Measurements from ENCODE around the gene MED16. TPM values are rescaled to one million over a fixed set of nuclear protein-coding genes. Genes with fewer than 3 reads are reported as not detected.

MED16 gene
- total RNA-seq, 6 donors from 2014 or later = 33.5 to 110 (median 62.1) TPM

DNA sequence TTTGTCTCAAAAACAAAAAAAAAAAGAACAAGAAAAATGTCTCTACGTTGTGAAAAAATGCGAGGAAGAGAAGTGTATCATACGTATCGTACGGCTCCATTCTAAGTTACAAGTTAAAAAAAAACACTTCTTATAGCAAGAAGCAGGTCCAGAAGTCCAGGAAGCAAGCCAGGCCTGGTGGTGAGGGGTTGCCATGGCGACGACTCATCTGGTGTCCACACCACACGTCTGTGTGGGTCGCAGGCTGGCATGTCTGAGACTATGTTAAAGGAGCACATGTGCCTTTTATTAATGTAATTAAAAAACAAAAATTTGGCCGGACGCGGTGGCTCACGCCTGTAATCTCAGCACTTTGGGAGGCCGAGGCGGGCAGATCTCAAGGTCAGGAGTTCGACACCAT is 5.9 kb downstream of the MED16 start:
- Histone ChIP-seq H3K36me3 (peaks cover 10 to 84% (median 63%) of the 10 kb centered on the region in 4 donors), H3K9me3 (no peaks in the 10 kb centered on the region), H3K27me3 (no peaks in the 10 kb centered on the region), H3K4me1 (peaks cover 6 to 11% (median 9%) of the 10 kb centered on the region in 4 donors), H3K27ac (no peak overlapping the region), H3K4me3 (no peak overlapping the region)
- DNase-seq (no peak), ATAC-seq (ENCODE audit: low FRiP score in 2 of 2) (no peak)
- TF ChIP-seq EP300 (IDR thresholded peaks at IDR 0.05) = no peak
- TF ChIP-seq, protein P1, sequence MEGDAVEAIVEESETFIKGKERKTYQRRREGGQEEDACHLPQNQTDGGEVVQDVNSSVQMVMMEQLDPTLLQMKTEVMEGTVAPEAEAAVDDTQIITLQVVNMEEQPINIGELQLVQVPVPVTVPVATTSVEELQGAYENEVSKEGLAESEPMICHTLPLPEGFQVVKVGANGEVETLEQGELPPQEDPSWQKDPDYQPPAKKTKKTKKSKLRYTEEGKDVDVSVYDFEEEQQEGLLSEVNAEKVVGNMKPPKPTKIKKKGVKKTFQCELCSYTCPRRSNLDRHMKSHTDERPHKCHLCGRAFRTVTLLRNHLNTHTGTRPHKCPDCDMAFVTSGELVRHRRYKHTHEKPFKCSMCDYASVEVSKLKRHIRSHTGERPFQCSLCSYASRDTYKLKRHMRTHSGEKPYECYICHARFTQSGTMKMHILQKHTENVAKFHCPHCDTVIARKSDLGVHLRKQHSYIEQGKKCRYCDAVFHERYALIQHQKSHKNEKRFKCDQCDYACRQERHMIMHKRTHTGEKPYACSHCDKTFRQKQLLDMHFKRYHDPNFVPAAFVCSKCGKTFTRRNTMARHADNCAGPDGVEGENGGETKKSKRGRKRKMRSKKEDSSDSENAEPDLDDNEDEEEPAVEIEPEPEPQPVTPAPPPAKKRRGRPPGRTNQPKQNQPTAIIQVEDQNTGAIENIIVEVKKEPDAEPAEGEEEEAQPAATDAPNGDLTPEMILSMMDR (IDR thresholded peaks at IDR 0.05) = no peak
- TF ChIP-seq POLR2A (IDR thresholded peaks at IDR 0.05) = no peak
- no peak for TF ChIP-seq POLR2AphosphoS5 (IDR thresholded peaks at IDR 0.05)
- 84 to 92% methylated on average over 16 of the region's 16 CpGs for WGBS, 2 donors

DNA sequence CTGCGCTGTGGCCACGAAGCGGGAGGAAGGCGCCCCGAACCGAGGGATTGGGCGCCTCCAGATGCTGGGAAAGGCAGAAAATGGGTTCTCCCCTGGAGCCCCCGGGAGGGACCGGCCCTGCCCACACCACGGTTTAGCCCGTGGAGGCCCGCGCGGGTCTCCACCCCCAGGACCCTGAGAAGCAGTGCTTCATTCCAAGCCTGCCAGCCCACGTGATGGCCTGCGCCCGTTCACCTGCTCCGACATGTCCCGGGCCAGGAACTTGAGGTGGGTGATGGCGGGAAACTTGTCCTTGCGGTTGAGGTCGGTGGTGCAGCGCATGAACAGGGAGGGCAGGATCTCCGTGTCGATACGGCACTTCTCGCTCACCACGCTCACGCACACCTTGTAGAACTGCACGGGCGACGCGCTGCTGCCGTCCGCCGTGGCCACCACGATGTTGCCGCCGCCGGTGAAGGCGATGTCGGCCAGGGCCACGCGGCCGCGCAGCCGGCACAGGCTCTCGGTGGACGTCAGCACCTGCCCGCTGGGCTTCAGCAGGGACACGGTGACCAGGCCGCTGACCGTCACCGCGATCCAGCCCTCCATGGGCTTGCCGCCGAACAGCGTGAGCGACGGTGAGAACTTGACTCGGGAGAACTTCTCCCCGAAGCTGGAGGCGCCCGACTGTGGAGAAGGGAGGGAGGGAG is 7.3 kb downstream of the MED16 start:
- no peaks in the 10 kb centered on the region for H3K9me3 ChIP-seq
- H3K4me1 ChIP-seq = no peaks in the 10 kb centered on the region
- 97% methylated on average over 60 to 64 of the region's 64 CpGs for WGBS, 2 donors
- peak in 1 of 2 donors; percentile 74 for DNase-seq
- H3K4me3 ChIP-seq = no peak overlapping the region
- no peak for ATAC-seq (ENCODE audit: low FRiP score in 2 of 2)
- TF ChIP-seq, protein P1 (IDR thresholded peaks at IDR 0.05) = no peak
- TF ChIP-seq POLR2AphosphoS5 (IDR thresholded peaks at IDR 0.05) (no peak), POLR2A (IDR thresholded peaks at IDR 0.05) (no peak), EP300 (IDR thresholded peaks at IDR 0.05) (no peak)
- H3K36me3 ChIP-seq = peaks cover 15 to 95% (median 76%) of the 10 kb centered on the region in 4 donors
- no peak overlapping the region for H3K27ac ChIP-seq
- no peaks in the 10 kb centered on the region for H3K27me3 ChIP-seq

DNA sequence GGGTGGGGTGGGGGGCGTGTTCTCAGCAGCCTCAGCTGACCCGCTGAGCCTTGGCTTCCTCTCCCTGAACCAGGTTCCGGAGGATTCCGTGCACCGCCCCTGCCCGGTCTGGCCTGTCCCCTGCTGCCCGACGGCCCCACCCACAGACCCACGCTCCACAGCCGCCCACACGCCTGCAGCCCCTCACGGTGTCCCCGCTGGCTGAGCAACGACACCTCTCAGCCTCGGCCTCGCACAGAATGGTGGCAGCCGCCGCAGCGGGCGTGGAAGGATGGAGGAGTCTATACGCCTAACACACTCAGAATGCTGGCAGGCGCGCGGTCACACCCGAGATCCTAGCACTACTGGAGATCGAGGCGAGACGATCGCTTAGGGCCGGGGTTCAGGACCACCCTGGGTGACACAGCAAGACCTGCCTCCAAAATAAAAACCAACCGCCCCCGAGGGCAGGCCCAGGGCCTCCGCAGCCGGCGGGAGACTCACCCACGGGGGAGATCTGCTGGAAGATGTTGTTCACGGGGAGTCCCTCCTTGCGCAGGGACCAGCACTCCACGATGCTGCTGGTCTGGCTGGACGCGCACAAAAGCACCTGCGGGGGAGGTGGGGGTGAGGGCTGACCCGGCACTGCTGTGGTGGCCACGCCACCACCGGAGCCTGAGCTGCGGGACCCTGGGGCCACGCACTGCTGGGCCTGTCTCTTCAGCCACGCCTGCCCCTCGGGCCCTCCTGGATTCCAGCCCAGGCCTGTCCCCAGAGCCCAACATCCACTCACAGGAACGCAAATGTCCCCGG is 8.4 kb downstream of the MED16 start:
- peaks cover 15 to 96% (median 78%) of the 10 kb centered on the region in 4 donors for H3K36me3 ChIP-seq
- TF ChIP-seq, protein P1 (IDR thresholded peaks at IDR 0.05) = no peak
- no peak for TF ChIP-seq EP300 (IDR thresholded peaks at IDR 0.05)
- no peak for TF ChIP-seq POLR2A (IDR thresholded peaks at IDR 0.05)
- no peak for TF ChIP-seq POLR2AphosphoS5 (IDR thresholded peaks at IDR 0.05)
- H3K9me3 ChIP-seq = no peaks in the 10 kb centered on the region
- H3K4me1 ChIP-seq = no peaks in the 10 kb centered on the region
- no peak for ATAC-seq (ENCODE audit: low FRiP score in 2 of 2)
- no peak overlapping the region for H3K4me3 ChIP-seq
- peak overlapping the region in 1 of 4 donors; percentile 10 for H3K27ac ChIP-seq
- 94 to 97% methylated on average over 17 to 41 of the region's 51 CpGs for WGBS, 2 donors
- DNase-seq = peak in 1 of 2 donors; percentile 82
- no peaks in the 10 kb centered on the region for H3K27me3 ChIP-seq

DNA sequence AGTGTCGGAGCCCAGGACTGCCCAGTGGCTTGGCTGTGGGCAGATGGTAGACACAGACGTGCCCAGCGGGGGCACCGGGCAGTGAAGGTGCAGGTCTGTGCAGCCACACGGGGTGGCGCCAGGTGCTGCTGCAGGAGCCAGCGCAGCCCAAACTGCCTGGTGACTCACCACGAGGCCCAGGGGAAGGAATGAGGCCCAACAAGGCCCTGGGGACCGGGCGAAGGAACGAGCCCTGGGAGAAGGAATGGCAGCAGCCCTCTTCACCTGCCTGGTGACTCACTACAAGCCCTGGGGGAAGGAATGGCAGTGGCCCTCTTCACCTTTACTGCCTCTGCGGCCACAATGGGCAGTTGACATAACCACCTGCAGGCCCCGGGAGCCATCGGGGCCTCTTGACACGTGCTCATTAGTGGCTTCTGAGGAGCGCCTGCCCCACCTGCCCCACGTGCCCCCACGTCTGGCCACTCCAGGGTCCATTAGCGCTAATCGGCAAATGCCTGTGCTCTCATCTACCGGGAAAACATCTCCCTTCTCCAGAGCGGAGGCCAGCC is 9.3 kb downstream of the MED16 start:
- no peaks in the 10 kb centered on the region for H3K4me1 ChIP-seq
- H3K27ac ChIP-seq = peak overlapping the region in 1 of 4 donors; percentile 50
- H3K27me3 ChIP-seq = no peaks in the 10 kb centered on the region
- H3K4me3 ChIP-seq = no peak overlapping the region
- 88 to 89% methylated on average over 18 to 22 of the region's 22 CpGs for WGBS, 2 donors
- peaks cover 15 to 98% (median 76%) of the 10 kb centered on the region in 4 donors for H3K36me3 ChIP-seq
- DNase-seq = peak; percentile 71 to 83
- ATAC-seq (ENCODE audit: low FRiP score in 2 of 2) = peak; percentile 24 to 90
- peak in 1 of 2 donors; percentile 10 for TF ChIP-seq POLR2AphosphoS5 (IDR thresholded peaks at IDR 0.05)
- TF ChIP-seq, protein P1 (IDR thresholded peaks at IDR 0.05) = peak in 3 of 6 experiments; percentile 35 to 48 (median 45)
- TF ChIP-seq EP300 (IDR thresholded peaks at IDR 0.05) = no peak
- no peaks in the 10 kb centered on the region for H3K9me3 ChIP-seq
